H1 (cell line): ENCODE measurements around the gene C5orf52. TPM values are rescaled to one million over a fixed set of nuclear protein-coding genes. Genes with fewer than 3 reads are reported as not detected.

ENCODE experiments used
- CTCF ChIA-PET: fragments of 300-600 bp; sonication (Branson Sonifier 250); formaldehyde crosslinking; loops from one replicate; lab custom pipeline; 2021; ENCODE audit not compliant: partially characterized antibody; lab: Charles Lee
- POLR2A ChIA-PET: fragments of 300-600 bp; sonication (Branson Sonifier 250); formaldehyde crosslinking; loops from one replicate; lab custom pipeline; 2021; ENCODE audit warnings: inconsistent platforms; ENCODE audit not compliant: partially characterized antibody; lab: Charles Lee
- DNase-seq, 2 experiments: peaks; one replicate each; pipeline versions ENCODE4 v3.0.0 to v3.0.0-alpha.2; 2010 to 2022; ENCODE audit warnings: low spot score in 2 of 2, low read depth in 1 of 2, mixed read lengths in 1 of 2
- FAIRE-seq: peaks from 2 replicates; lab custom pipeline; 2011; peaks lifted over from hg19 to GRCh38; lab: Jason Lieb, UNC
- H2AFZ ChIP-seq: 2 replicates; pipeline ENCODE4 v1.8.1; 2012; ENCODE audit warnings: low read length, inconsistent platforms
- H2AK5ac ChIP-seq: 2 replicates; pipeline ENCODE4 v1.6.1; 2013; ENCODE audit warnings: low read depth, low read length
- H2BK120ac ChIP-seq: replicated peaks from 2 replicates; pipeline ENCODE3; 2013; ENCODE audit warnings: low read depth, low read length, inconsistent platforms
- H2BK12ac ChIP-seq: 2 replicates; pipeline ENCODE4 v1.6.1; 2013; ENCODE audit warnings: low read depth, low read length
- H2BK15ac ChIP-seq: 2 replicates; pipeline ENCODE4 v1.6.1; 2013; ENCODE audit warnings: low read length
- H2BK20ac ChIP-seq: 2 replicates; pipeline ENCODE4 v1.6.1; 2013; ENCODE audit warnings: low read length
- H2BK5ac ChIP-seq: 2 replicates; pipeline ENCODE4 v1.6.1; 2013; ENCODE audit warnings: low read depth, low read length
- H3K14ac ChIP-seq: 2 replicates; pipeline ENCODE4 v1.6.1; 2013; ENCODE audit warnings: inconsistent platforms; ENCODE audit not compliant: insufficient read length
- H3K18ac ChIP-seq: 2 replicates; pipeline ENCODE4 v1.6.1; 2013; ENCODE audit warnings: low read length; ENCODE audit errors: extremely low read depth
- H3K23ac ChIP-seq: 2 replicates; pipeline ENCODE4 v1.6.1; 2013; ENCODE audit warnings: inconsistent platforms; ENCODE audit not compliant: insufficient read length
- H3K23me2 ChIP-seq: 2 replicates; pipeline ENCODE4 v1.6.1; 2013; ENCODE audit warnings: low read depth, low read length
- H3K27ac ChIP-seq: 2 replicates; pipeline ENCODE4 v1.6.1; 2011; ENCODE audit warnings: low read depth, low read length, inconsistent platforms
- H3K27me3 ChIP-seq, 4 experiments: replicated peaks in 1 of 4; 1 replicate in 1 of 4; 2 replicates in 3 of 4; pipeline versions ENCODE4 v1.6.1 to v1.8.1; 2011 to 2013; ENCODE audit warnings: low read length in 3 of 4, mild to moderate bottlenecking in 3 of 4, inconsistent platforms in 2 of 4, mixed read lengths in 2 of 4, moderate library complexity in 1 of 4; ENCODE audit not compliant: control insufficient read depth in 3 of 4, insufficient read depth in 3 of 4; ENCODE audit errors: extremely low read depth in 1 of 4
- H3K36me3 ChIP-seq, 4 experiments: 2 replicates each; pipeline versions ENCODE4 v1.6.1 to v1.8.1; 2011 to 2013; ENCODE audit warnings: mild to moderate bottlenecking in 4 of 4, low read length in 3 of 4, moderate library complexity in 2 of 4, control low read depth in 1 of 4, inconsistent platforms in 1 of 4; ENCODE audit not compliant: insufficient read depth in 4 of 4, control insufficient read depth in 2 of 4
- H3K4ac ChIP-seq: replicated peaks from 2 replicates; pipeline ENCODE3; 2013; ENCODE audit warnings: low read length, low read depth, mixed read lengths, inconsistent platforms; ENCODE audit not compliant: insufficient read length
- H3K4me1 ChIP-seq, 4 experiments: replicated peaks in 1 of 4; 1 replicate in 1 of 4; 2 replicates in 3 of 4; pipeline versions ENCODE4 v1.6.1 to v1.8.1; 2011 to 2013; ENCODE audit warnings: low read length in 3 of 4, inconsistent platforms in 2 of 4, mixed read lengths in 1 of 4; ENCODE audit not compliant: insufficient read depth in 4 of 4, control insufficient read depth in 3 of 4
- H3K4me2 ChIP-seq, 2 experiments: 2 replicates each; pipeline versions ENCODE4 v1.6.1 to v1.8.1; 2011 to 2013; ENCODE audit warnings: low read depth in 2 of 2, low read length in 2 of 2, control low read depth in 1 of 2, inconsistent platforms in 1 of 2, mild to moderate bottlenecking in 1 of 2; ENCODE audit not compliant: insufficient read depth in 1 of 2
- H3K4me3 ChIP-seq, 4 experiments: fragments of 200-600, 300-600 bp in 1 of 4; sonication (generic), shearing (Covaris generic), sonication (Bioruptor Twin) in 1 of 4; 2 replicates each; pipeline versions ENCODE4 v1.5.1 to v1.8.1; 2011 to 2016; ENCODE audit warnings: low read length in 4 of 4, low read depth in 3 of 4, control low read depth in 2 of 4, inconsistent platforms in 2 of 4, mild to moderate bottlenecking in 2 of 4, mixed read lengths in 1 of 4, moderate library complexity in 1 of 4; ENCODE audit not compliant: insufficient read depth in 2 of 4; ENCODE audit errors: extremely low read depth in 1 of 4
- H3K56ac ChIP-seq: replicated peaks from 2 replicates; pipeline ENCODE3; 2013; ENCODE audit warnings: low read depth, mild to moderate bottlenecking, mixed read lengths, low read length, inconsistent platforms; ENCODE audit not compliant: insufficient read length
- H3K79me1 ChIP-seq: 2 replicates; pipeline ENCODE4 v1.6.1; 2013; ENCODE audit warnings: low read depth, low read length, control low read depth
- H3K79me2 ChIP-seq, 2 experiments: 2 replicates each; pipeline versions ENCODE4 v1.6.1 to v1.8.1; 2012 to 2013; ENCODE audit warnings: low read length in 2 of 2, mild to moderate bottlenecking in 2 of 2, inconsistent platforms in 1 of 2; ENCODE audit not compliant: insufficient read depth in 2 of 2, control insufficient read depth in 1 of 2
- H3K9ac ChIP-seq, 4 experiments: replicated peaks in 1 of 4; 1 replicate in 1 of 4; 2 replicates in 3 of 4; pipeline versions ENCODE4 v1.6.1 to v1.8.1; 2011 to 2013; ENCODE audit warnings: low read depth in 3 of 4, low read length in 3 of 4, control low read depth in 2 of 4, mild to moderate bottlenecking in 2 of 4, moderate library complexity in 2 of 4, inconsistent platforms in 1 of 4; ENCODE audit errors: extremely low read depth in 1 of 4
- H3K9me3 ChIP-seq, 2 experiments: 2 replicates each; pipeline versions ENCODE4 v1.6.1 to v1.8.1; 2012 to 2013; ENCODE audit warnings: mild to moderate bottlenecking in 2 of 2, moderate library complexity in 2 of 2, control low read depth in 1 of 2, inconsistent platforms in 1 of 2, low read depth in 1 of 2, low read length in 1 of 2, mixed read lengths in 1 of 2; ENCODE audit not compliant: insufficient read depth in 2 of 2
- H4K20me1 ChIP-seq, 2 experiments: replicated peaks in 1 of 2; 2 replicates each; pipeline versions ENCODE3 to v1.8.1; 2011 to 2013; ENCODE audit warnings: inconsistent platforms in 2 of 2, low read length in 2 of 2, mild to moderate bottlenecking in 1 of 2; ENCODE audit not compliant: insufficient read depth in 2 of 2, control insufficient read depth in 1 of 2
- H4K5ac ChIP-seq: 2 replicates; pipeline ENCODE4 v1.6.1; 2013; ENCODE audit warnings: low read length, low read depth, mixed read lengths, inconsistent platforms; ENCODE audit not compliant: insufficient read length
- H4K8ac ChIP-seq: 2 replicates; pipeline ENCODE4 v1.8.0; 2013; ENCODE audit warnings: mild to moderate bottlenecking, moderate library complexity, low read length, inconsistent platforms; ENCODE audit not compliant: insufficient read depth; ENCODE audit errors: extremely low read depth
- H4K91ac ChIP-seq: replicated peaks from 2 replicates; pipeline ENCODE3; 2013; ENCODE audit warnings: low read length, mixed read lengths, inconsistent platforms; ENCODE audit not compliant: insufficient read length
- BRCA1 ChIP-seq: IDR thresholded peaks from 2 replicates; pipeline ENCODE4 v1.6.1; 2012; ENCODE audit warnings: low read depth, low read length, improper control_type of control experiment
- E2F6 ChIP-seq: IDR thresholded peaks from 2 replicates; pipeline ENCODE4 v1.6.1; 2012; ENCODE audit warnings: inconsistent platforms
- EGR1 ChIP-seq: IDR thresholded peaks from 2 replicates; pipeline ENCODE4 v1.6.1; 2011; ENCODE audit warnings: low read depth, low read length, borderline replicate concordance
- FOSL1 ChIP-seq: IDR thresholded peaks from 2 replicates; pipeline ENCODE4 v1.6.1; 2011; ENCODE audit warnings: mild to moderate bottlenecking, low read depth, low read length, moderate library complexity; ENCODE audit not compliant: insufficient read depth
- GABPA ChIP-seq: IDR thresholded peaks from 2 replicates; pipeline ENCODE4 v1.6.1; 2011; ENCODE audit warnings: mild to moderate bottlenecking, low read length, moderate library complexity, borderline replicate concordance; ENCODE audit not compliant: insufficient read depth
- HDAC2 ChIP-seq, 2 experiments: fragments of 300-600 bp in 1 of 2; sonication (generic) in 1 of 2; IDR thresholded peaks; 2 replicates each; pipeline ENCODE4 v1.6.1; 2011 to 2012; ENCODE audit warnings: low read depth in 2 of 2, low read length in 2 of 2, mild to moderate bottlenecking in 2 of 2, moderate library complexity in 2 of 2, borderline replicate concordance in 1 of 2, inconsistent platforms in 1 of 2
- HDAC6 ChIP-seq: IDR thresholded peaks from one replicate; pipeline ENCODE4 v1.7.1; 2012; ENCODE audit warnings: low read depth, mild to moderate bottlenecking, inconsistent platforms, low read length, moderate library complexity
- KDM1A ChIP-seq: fragments of 200-600, 300-600 bp; sonication (generic); IDR thresholded peaks from 2 replicates; pipeline ENCODE4 v1.7.1; 2016; ENCODE audit warnings: mild to moderate bottlenecking, low read length, borderline replicate concordance
- KDM5A ChIP-seq: fragments of 200-600 bp; IDR thresholded peaks from 2 replicates; pipeline ENCODE4 v1.7.1; 2012; ENCODE audit warnings: mild to moderate bottlenecking, low read length, inconsistent platforms, mixed read lengths
- MAX ChIP-seq: IDR thresholded peaks from 2 replicates; pipeline ENCODE4 v1.6.1; 2012; ENCODE audit warnings: inconsistent platforms
- PHF8 ChIP-seq: fragments of 200-600 bp; sonication (generic); conservative IDR thresholded peaks from 2 replicates; pipeline ENCODE4 v1.7.1; 2012; ENCODE audit warnings: low read depth, mild to moderate bottlenecking, inconsistent platforms, low read length, moderate library complexity
- WGBS, 2 experiments: shearing (Covaris generic) in 1 of 2; methylation state at CpG; one replicate each; pipeline versions ENCODE4 v1.1.6 to v1.1.7; 2013 to 2015; ENCODE audit warnings: low lambda C conversion rate in 2 of 2, mixed read lengths in 2 of 2, inconsistent platforms in 1 of 2, low coverage in 1 of 2, missing lambda C conversion rate in 1 of 2; ENCODE audit not compliant: insufficient replicate concordance in 2 of 2, insufficient coverage in 1 of 2, insufficient read length in 1 of 2; ENCODE audit errors: extremely low coverage in 1 of 2, missing lambda C conversion rate in 1 of 2; 5-methylcytosine and 5-hydroxymethylcytosine counted together
- polyA plus RNA-seq, 7 experiments: library from polyadenylated mRNA; depleted of rRNA in 3 of 7; stranded (reverse) in 5 of 7; unstranded in 2 of 7; fragments of >200 nt in 5 of 7; fragments of 200-250 nt in 2 of 7; gene quantifications; 1 replicate in 5 of 7; 2 replicates in 1 of 7; 4 replicates in 1 of 7; pipeline versions ENCODE4 v1.2.1 to v1.2.3, GENCODE V29; 2011 to 2013; ENCODE audit warnings: missing spikeins in 2 of 7, mixed read lengths in 2 of 7
- total RNA-seq: library from RNA; stranded (reverse); fragmentation: NEBNext Ultra II Directional; extraction: Animal tissue kit (Norgen Biotek cat#: 25700); gene quantifications from 2 replicates; pipeline ENCODE4 v1.2.1, GENCODE V29; 2021

The C5orf52 gene
- total and polyA plus RNA-seq, 2 of the 8 experiments (the other 6 are each of a cell fraction or from before 2014, with no cell fraction given): not detected

- H3K23me2 ChIP-seq: no peaks in the 10 kb centered on the region; the same call in 1 of the 2 replicates
- H3K36me3 ChIP-seq: no peaks in the 10 kb centered on the region
- H2AK5ac ChIP-seq: no peak overlapping the region
- no peak overlapping the region for H2BK20ac ChIP-seq
- H2BK120ac ChIP-seq: no peak overlapping the region
- no peak overlapping the region for H3K9ac ChIP-seq
- no peak overlapping the region for H4K5ac ChIP-seq
- DNase-seq (no peak), FAIRE-seq (no peak)
- WGBS, 2 experiments: 86% methylated on average over 2 of the region's 2 CpGs; no CpG with 5 or more reads in 1 of the 2 experiments
- H2AFZ ChIP-seq: no peak overlapping the region
- no peak overlapping the region for H4K8ac ChIP-seq
- ChIA-PET POLR2A (no interaction called here), CTCF (no interaction called here)
- H3K79me2 ChIP-seq: no peaks in the 10 kb centered on the region
- no peak overlapping the region for H3K23ac ChIP-seq
- H3K27ac ChIP-seq: no peak overlapping the region
- H3K4me2 ChIP-seq: no peak overlapping the region
- H2BK12ac ChIP-seq: no peak overlapping the region
- no peak overlapping the region for H4K91ac ChIP-seq
- no peak overlapping the region for H3K18ac ChIP-seq
- H3K14ac ChIP-seq: no peak overlapping the region
- H3K56ac ChIP-seq: no peak overlapping the region
- no peaks in the 10 kb centered on the region for H3K27me3 ChIP-seq
- no peak overlapping the region for H3K4ac ChIP-seq
- no peaks in the 10 kb centered on the region for H3K9me3 ChIP-seq
- no peaks in the 10 kb centered on the region for H3K79me1 ChIP-seq
- H2BK5ac ChIP-seq: no peak overlapping the region
- H3K4me1 ChIP-seq: no peaks in the 10 kb centered on the region
- no peak overlapping the region for H3K4me3 ChIP-seq
- H2BK15ac ChIP-seq: no peak overlapping the region
- H4K20me1 ChIP-seq: no peaks in the 10 kb centered on the region
- TF ChIP-seq KDM5A (no peak), KDM1A (no peak), BRCA1 (no peak), EGR1 (no peak), MAX (no peak), GABPA (no peak), PHF8 (no peak), HDAC2 (IDR thresholded peaks at IDR 0.05; ENCODE audit: borderline replicate concordance in 1 of 2, low read depth in 2 of 2, low read length in 2 of 2) (no peak), HDAC6 (no peak), FOSL1 (no peak), E2F6 (no peak)
Measured at GRCh38 chr5:157624144-157624543, 47.2 kb upstream of the C5orf52 start.
